Liver (tissue), 9 donors: ENCODE measurements around the gene SLC6A5. TPM values are rescaled to one million over a fixed set of nuclear protein-coding genes. Genes with fewer than 3 reads are reported as not detected.

ENCODE experiments used
- DNase-seq: peaks from one replicate; pipeline ENCODE4 v3.0.0-alpha.2; 2017; ENCODE audit warnings: low spot score
- H3K27ac ChIP-seq, 2 donors: one replicate each; pipeline ENCODE4 v1.7.0; 2013; ENCODE audit warnings: inconsistent platforms in 2 of 2, low read length in 2 of 2, control low read depth in 1 of 2, low read depth in 1 of 2, mild to moderate bottlenecking in 1 of 2
- H3K27me3 ChIP-seq, 4 donors: one replicate each; pipeline versions ENCODE4 v1.6.1 to v1.7.0; 2013; ENCODE audit warnings: low read length in 3 of 4, inconsistent platforms in 1 of 4, mild to moderate bottlenecking in 1 of 4, moderate library complexity in 1 of 4; ENCODE audit not compliant: control insufficient read depth in 4 of 4, insufficient read depth in 4 of 4
- H3K36me3 ChIP-seq, 4 donors: one replicate each; pipeline versions ENCODE4 v1.6.1 to v1.7.0; 2013; ENCODE audit warnings: low read length in 3 of 4, mild to moderate bottlenecking in 3 of 4, low read depth in 1 of 4, moderate library complexity in 1 of 4; ENCODE audit not compliant: control insufficient read depth in 4 of 4, insufficient read depth in 3 of 4
- H3K4me1 ChIP-seq, 4 donors: one replicate each; pipeline versions ENCODE4 v1.6.1 to v1.7.0; 2013; ENCODE audit warnings: low read length in 3 of 4, mild to moderate bottlenecking in 3 of 4, moderate library complexity in 1 of 4; ENCODE audit not compliant: control insufficient read depth in 4 of 4, insufficient read depth in 4 of 4
- H3K4me3 ChIP-seq, 3 donors: one replicate each; pipeline versions ENCODE4 v1.6.1 to v1.7.0; 2013; ENCODE audit warnings: low read length in 3 of 3, control low read depth in 1 of 3, low read depth in 1 of 3, mild to moderate bottlenecking in 1 of 3
- H3K9ac ChIP-seq, 2 donors: one replicate each; pipeline ENCODE4 v1.7.0; 2013; ENCODE audit warnings: low read length in 2 of 2, mild to moderate bottlenecking in 2 of 2, moderate library complexity in 2 of 2, control low read depth in 1 of 2, low read depth in 1 of 2
- H3K9me3 ChIP-seq, 4 donors: one replicate each; pipeline versions ENCODE4 v1.6.1 to v1.7.0; 2013; ENCODE audit warnings: low read length in 3 of 4; ENCODE audit not compliant: control insufficient read depth in 4 of 4
- ATF3 ChIP-seq: IDR thresholded peaks from 2 replicates; pipeline ENCODE4 v1.6.1; 2016; ENCODE audit warnings: antibody characterized with exemption
- EGR1 ChIP-seq, 2 donors: IDR thresholded peaks; 2 replicates each; pipeline ENCODE4 v1.6.1; 2016 to 2018; ENCODE audit warnings: antibody characterized with exemption in 2 of 2, low read depth in 2 of 2
- FOXA1 ChIP-seq: IDR thresholded peaks from 2 replicates; pipeline ENCODE4 v1.6.1; 2016; ENCODE audit warnings: antibody characterized with exemption
- FOXA2 ChIP-seq: IDR thresholded peaks from 2 replicates; pipeline ENCODE4 v1.6.1; 2016; ENCODE audit warnings: antibody characterized with exemption
- GABPA ChIP-seq, 2 donors: IDR thresholded peaks in 1 of 2; conservative IDR thresholded peaks in 1 of 2; 2 replicates each; pipeline ENCODE4 v1.6.1; 2016; ENCODE audit warnings: antibody characterized with exemption in 2 of 2, mild to moderate bottlenecking in 1 of 2, moderate library complexity in 1 of 2
- HNF4A ChIP-seq, 2 donors: conservative IDR thresholded peaks; 2 replicates each; pipeline ENCODE4 v1.6.1; 2016; ENCODE audit warnings: antibody characterized with exemption in 2 of 2, mild to moderate bottlenecking in 2 of 2
- HNF4G ChIP-seq: IDR thresholded peaks from 2 replicates; pipeline ENCODE4 v1.6.1; 2016; ENCODE audit warnings: antibody characterized with exemption
- JUND ChIP-seq, 2 donors: IDR thresholded peaks; 2 replicates each; pipeline ENCODE4 v1.6.1; 2016; ENCODE audit warnings: antibody characterized with exemption in 2 of 2
- MAX ChIP-seq: IDR thresholded peaks from 2 replicates; pipeline ENCODE4 v1.6.1; 2016; ENCODE audit warnings: antibody characterized with exemption
- NR2F2 ChIP-seq: IDR thresholded peaks from 2 replicates; pipeline ENCODE4 v1.6.1; 2016; ENCODE audit warnings: antibody characterized with exemption
- RAD21 ChIP-seq, 2 donors: IDR thresholded peaks; 2 replicates each; pipeline ENCODE4 v1.6.1; 2016; ENCODE audit warnings: antibody characterized with exemption in 2 of 2, mild to moderate bottlenecking in 2 of 2
- RXRA ChIP-seq, 2 donors: IDR thresholded peaks; 2 replicates each; pipeline ENCODE4 v1.6.1; 2017 to 2018; ENCODE audit warnings: antibody characterized with exemption in 2 of 2, mild to moderate bottlenecking in 1 of 2
- SP1 ChIP-seq: IDR thresholded peaks from 2 replicates; pipeline ENCODE4 v1.6.1; 2018; ENCODE audit warnings: antibody characterized with exemption, mild to moderate bottlenecking
- TAF1 ChIP-seq: conservative IDR thresholded peaks from 2 replicates; pipeline ENCODE4 v1.6.1; 2016; ENCODE audit warnings: antibody characterized with exemption, mild to moderate bottlenecking
- YY1 ChIP-seq: IDR thresholded peaks from 2 replicates; pipeline ENCODE4 v1.6.1; 2016; ENCODE audit warnings: antibody characterized with exemption, mild to moderate bottlenecking
- ZBTB33 ChIP-seq: IDR thresholded peaks from 2 replicates; pipeline ENCODE4 v1.6.1; 2016; ENCODE audit warnings: antibody characterized with exemption
- WGBS: extraction: QIAGEN DNeasy Blood & Tissue Kit; methylation state at CpG from one replicate; pipeline ENCODE4 v1.1.7; 2013; 5-methylcytosine and 5-hydroxymethylcytosine counted together
- polyA plus RNA-seq, 2 donors: library from polyadenylated mRNA; stranded (reverse) in 1 of 2; unstranded in 1 of 2; fragments of 200-250 nt in 1 of 2; fragments of >200 nt in 1 of 2; fragmentation: Nextera tagmentation in 1 of 2; extraction: Ambion mirVana in 1 of 2; gene quantifications; one replicate each; pipeline versions ENCODE4 v1.2.1 to v1.2.3, GENCODE V29; 2013 to 2015
- total RNA-seq, 2 donors: library from RNA; depleted of rRNA; stranded (reverse); fragments of >200 nt; gene quantifications; one replicate each; pipeline ENCODE4 v1.2.3, GENCODE V29; 2014
- TF ChIP-seq, protein P1 (sequence below): fragments of 150-350 bp; IDR thresholded peaks from 2 replicates; pipeline ENCODE4 v1.5.1; 2017; ENCODE audit warnings: improper control_type of control experiment, low read depth, low read length; ENCODE audit not compliant: missing input control
- TF ChIP-seq, protein P2 (sequence below): IDR thresholded peaks from 2 replicates; pipeline ENCODE4 v1.6.1; 2016; ENCODE audit warnings: antibody characterized with exemption, mild to moderate bottlenecking
- donor health status: healthy.
- donor health status: healthy.
- donor health status: healthy.
- donor health status: healthy.
- donor health status: healthy.

Gene SLC6A5
- total and polyA plus RNA-seq, 4 donors: not detected

GRCh38 chr11:20672575-20672974 is 73.2 kb downstream of the SLC6A5 start:
- H3K4me1 ChIP-seq: peaks cover 8 to 16% (median 12%) of the 10 kb centered on the region in 4 donors
- no peak overlapping the region for H3K9ac ChIP-seq
- H3K27ac ChIP-seq: no peak overlapping the region
- no peaks in the 10 kb centered on the region for H3K9me3 ChIP-seq
- H3K27me3 ChIP-seq: peaks cover 6 to 14% (median 9%) of the 10 kb centered on the region in 4 donors
- no peak overlapping the region for H3K4me3 ChIP-seq
- TF ChIP-seq, protein P1, sequence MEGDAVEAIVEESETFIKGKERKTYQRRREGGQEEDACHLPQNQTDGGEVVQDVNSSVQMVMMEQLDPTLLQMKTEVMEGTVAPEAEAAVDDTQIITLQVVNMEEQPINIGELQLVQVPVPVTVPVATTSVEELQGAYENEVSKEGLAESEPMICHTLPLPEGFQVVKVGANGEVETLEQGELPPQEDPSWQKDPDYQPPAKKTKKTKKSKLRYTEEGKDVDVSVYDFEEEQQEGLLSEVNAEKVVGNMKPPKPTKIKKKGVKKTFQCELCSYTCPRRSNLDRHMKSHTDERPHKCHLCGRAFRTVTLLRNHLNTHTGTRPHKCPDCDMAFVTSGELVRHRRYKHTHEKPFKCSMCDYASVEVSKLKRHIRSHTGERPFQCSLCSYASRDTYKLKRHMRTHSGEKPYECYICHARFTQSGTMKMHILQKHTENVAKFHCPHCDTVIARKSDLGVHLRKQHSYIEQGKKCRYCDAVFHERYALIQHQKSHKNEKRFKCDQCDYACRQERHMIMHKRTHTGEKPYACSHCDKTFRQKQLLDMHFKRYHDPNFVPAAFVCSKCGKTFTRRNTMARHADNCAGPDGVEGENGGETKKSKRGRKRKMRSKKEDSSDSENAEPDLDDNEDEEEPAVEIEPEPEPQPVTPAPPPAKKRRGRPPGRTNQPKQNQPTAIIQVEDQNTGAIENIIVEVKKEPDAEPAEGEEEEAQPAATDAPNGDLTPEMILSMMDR: peak; percentile 16
- TF ChIP-seq RAD21 (IDR thresholded peaks at IDR 0.05) (peak; percentile 26 to 50), JUND (IDR thresholded peaks at IDR 0.05) (no peak)
- H3K36me3 ChIP-seq: no peaks in the 10 kb centered on the region
- no peak for DNase-seq
- 16% methylated on average over 2 of the region's 2 CpGs for WGBS

DNA sequence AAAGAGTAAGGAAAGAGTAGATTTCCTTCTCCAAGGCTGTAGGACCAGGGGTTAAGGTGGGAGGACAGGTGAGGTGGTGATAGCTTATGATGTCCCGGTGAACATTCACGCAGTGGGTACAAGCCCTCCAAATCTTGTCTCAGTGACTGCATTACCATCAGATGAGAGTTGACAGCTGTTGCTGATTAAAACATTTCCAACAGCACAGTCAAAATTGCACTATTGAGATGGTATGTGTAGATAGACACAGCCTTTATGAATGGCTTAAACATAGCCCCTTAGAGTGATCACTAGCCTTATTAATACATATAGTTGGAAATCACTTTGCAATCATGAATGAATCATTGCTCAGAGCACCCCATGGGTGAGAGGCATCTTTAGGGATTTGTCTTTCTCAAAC is 77.2 kb downstream of the SLC6A5 start:
- Histone ChIP-seq H3K27me3 (peaks cover 0 to 7% (median 3%) of the 10 kb centered on the region in 4 donors), H3K27ac (no peak overlapping the region), H3K9me3 (no peaks in the 10 kb centered on the region), H3K4me1 (no peaks in the 10 kb centered on the region), H3K9ac (no peak overlapping the region), H3K4me3 (no peak overlapping the region), H3K36me3 (no peaks in the 10 kb centered on the region)
- 92% methylated on average over 2 of the region's 2 CpGs for whole genome bisulfite sequencing
- no peak for DNase-seq
- no peak for TF ChIP-seq ATF3
- no peak for TF ChIP-seq NR2F2
- no peak for TF ChIP-seq EGR1 (IDR thresholded peaks at IDR 0.05; ENCODE audit: low read depth in 2 of 2)
- TF ChIP-seq HNF4A (conservative IDR thresholded peaks at IDR 0.05): no peak
- no peak for TF ChIP-seq RAD21 (IDR thresholded peaks at IDR 0.05)
- no peak for TF ChIP-seq SP1
- TF ChIP-seq, protein P2, sequence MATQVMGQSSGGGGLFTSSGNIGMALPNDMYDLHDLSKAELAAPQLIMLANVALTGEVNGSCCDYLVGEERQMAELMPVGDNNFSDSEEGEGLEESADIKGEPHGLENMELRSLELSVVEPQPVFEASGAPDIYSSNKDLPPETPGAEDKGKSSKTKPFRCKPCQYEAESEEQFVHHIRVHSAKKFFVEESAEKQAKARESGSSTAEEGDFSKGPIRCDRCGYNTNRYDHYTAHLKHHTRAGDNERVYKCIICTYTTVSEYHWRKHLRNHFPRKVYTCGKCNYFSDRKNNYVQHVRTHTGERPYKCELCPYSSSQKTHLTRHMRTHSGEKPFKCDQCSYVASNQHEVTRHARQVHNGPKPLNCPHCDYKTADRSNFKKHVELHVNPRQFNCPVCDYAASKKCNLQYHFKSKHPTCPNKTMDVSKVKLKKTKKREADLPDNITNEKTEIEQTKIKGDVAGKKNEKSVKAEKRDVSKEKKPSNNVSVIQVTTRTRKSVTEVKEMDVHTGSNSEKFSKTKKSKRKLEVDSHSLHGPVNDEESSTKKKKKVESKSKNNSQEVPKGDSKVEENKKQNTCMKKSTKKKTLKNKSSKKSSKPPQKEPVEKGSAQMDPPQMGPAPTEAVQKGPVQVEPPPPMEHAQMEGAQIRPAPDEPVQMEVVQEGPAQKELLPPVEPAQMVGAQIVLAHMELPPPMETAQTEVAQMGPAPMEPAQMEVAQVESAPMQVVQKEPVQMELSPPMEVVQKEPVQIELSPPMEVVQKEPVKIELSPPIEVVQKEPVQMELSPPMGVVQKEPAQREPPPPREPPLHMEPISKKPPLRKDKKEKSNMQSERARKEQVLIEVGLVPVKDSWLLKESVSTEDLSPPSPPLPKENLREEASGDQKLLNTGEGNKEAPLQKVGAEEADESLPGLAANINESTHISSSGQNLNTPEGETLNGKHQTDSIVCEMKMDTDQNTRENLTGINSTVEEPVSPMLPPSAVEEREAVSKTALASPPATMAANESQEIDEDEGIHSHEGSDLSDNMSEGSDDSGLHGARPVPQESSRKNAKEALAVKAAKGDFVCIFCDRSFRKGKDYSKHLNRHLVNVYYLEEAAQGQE: no peak
- no peak for TF ChIP-seq FOXA1
- no peak for TF ChIP-seq FOXA2
- TF ChIP-seq, protein P1: no peak
- no peak for TF ChIP-seq GABPA (IDR thresholded peaks at IDR 0.05 in 1 of 2, conservative IDR thresholded peaks at IDR 0.05 in 1 of 2)
- TF ChIP-seq HNF4G: no peak
- TF ChIP-seq YY1: no peak
- no peak for TF ChIP-seq ZBTB33
- TF ChIP-seq TAF1: no peak
- TF ChIP-seq JUND (IDR thresholded peaks at IDR 0.05): no peak
- TF ChIP-seq MAX: no peak
- TF ChIP-seq RXRA (IDR thresholded peaks at IDR 0.05): no peak
